Effector CD4-positive, alpha-beta T cell (primary cell): ENCODE results near the gene PRAMEF18.
"Not testable (repeated sequence)": the region's sequence is repeated elsewhere in the genome, so short reads cannot be mapped to it uniquely, and the experiment has no call there.

ENCODE experiments used
- DNase-seq: peaks from one replicate; pipeline ENCODE4 v3.0.0-alpha.2; 2020

The PRAMEF18 gene

GRCh38 chr1:13201309-13201708 lies 24.6 kb downstream of the PRAMEF18 start, which contains the start of gene PRAMEF13:
PRAMEF13 (minus strand) TSS chr1:13201409; CDS start chr1:13199589, 1,820 bp downstream.
- not testable (repeated sequence) for DNase-seq
